ENCODE data around the gene NTF4. TPM values are rescaled to one million over a fixed set of nuclear protein-coding genes. Genes with fewer than 3 reads are reported as not detected.
A peak's percentile ranks its signal among the peaks of the same experiment; 100 is the strongest.

Gene NTF4
- total and polyA plus RNA-seq, 2 donors: 2.5 to 4.1 TPM

GRCh38 chr19:49017041-49017665, 47.5 kb downstream of the NTF4 start, which contains the start of gene LHB:
TSS of gene LHB (minus strand) at chr19:49017091. CDS start at chr19:49017081, 10 bp downstream.
- WGBS: 75% methylated on average over 17 of the region's 17 CpGs
- no peak for DNase-seq (ENCODE audit: extremely low spot score)
- H3K27ac ChIP-seq (ENCODE audit: low read depth): no peak within 1 kb of the TSS
- H3K36me3 ChIP-seq (ENCODE audit: insufficient read depth): peaks cover 2% of the 10 kb centered on the region
- peak within 1 kb of the TSS; percentile 44 for H3K4me3 ChIP-seq (ENCODE audit: low read depth, low read length)
- no peaks in the 10 kb centered on the region for H3K4me1 ChIP-seq (ENCODE audit: insufficient read depth)

GRCh38 chr19:49016067-49016839, 48.4 kb downstream of the NTF4 start:
- DNase-seq (ENCODE audit: extremely low spot score): no peak
- Histone ChIP-seq H3K4me1 (ENCODE audit: insufficient read depth) (no peaks in the 10 kb centered on the region), H3K27ac (ENCODE audit: low read depth) (no peak overlapping the region), H3K36me3 (ENCODE audit: insufficient read depth) (peaks cover 2% of the 10 kb centered on the region), H3K4me3 (ENCODE audit: low read depth, low read length) (no peak overlapping the region)
- 95% methylated on average over 28 of the region's 29 CpGs for WGBS

- Histone ChIP-seq H3K4me3 (ENCODE audit: low read depth, low read length) (no peak overlapping the region), H3K36me3 (ENCODE audit: insufficient read depth) (peaks cover 2% of the 10 kb centered on the region)
Observed at GRCh38 chr19:49014870-49015255, 49.8 kb downstream of the NTF4 start.

GRCh38 chr19:49014123-49014869, 50.3 kb downstream of the NTF4 start:
- Histone ChIP-seq H3K4me3 (ENCODE audit: low read depth, low read length) (no peak overlapping the region), H3K4me1 (ENCODE audit: insufficient read depth) (no peaks in the 10 kb centered on the region), H3K27ac (ENCODE audit: low read depth) (no peak overlapping the region), H3K36me3 (ENCODE audit: insufficient read depth) (peaks cover 2% of the 10 kb centered on the region)
- 92% methylated on average over 32 of the region's 32 CpGs for WGBS
- DNase-seq (ENCODE audit: extremely low spot score): no peak

More at GRCh38 chr19:49014870-49015255, 49.8 kb downstream of the NTF4 start:
- 94% methylated on average over 18 of the region's 18 CpGs for WGBS
- H3K27ac ChIP-seq (ENCODE audit: low read depth): no peak overlapping the region
- no peaks in the 10 kb centered on the region for H3K4me1 ChIP-seq (ENCODE audit: insufficient read depth)
- no peak for DNase-seq (ENCODE audit: extremely low spot score)

- DNase-seq (ENCODE audit: extremely low spot score): no peak
- Histone ChIP-seq H3K4me1 (ENCODE audit: insufficient read depth) (no peaks in the 10 kb centered on the region), H3K27ac (ENCODE audit: low read depth) (no peak overlapping the region), H3K36me3 (ENCODE audit: insufficient read depth) (peaks cover 2% of the 10 kb centered on the region), H3K4me3 (ENCODE audit: low read depth, low read length) (no peak overlapping the region)
- 90% methylated on average over 17 of the region's 17 CpGs for WGBS
Observed at GRCh38 chr19:49011194-49011593, 53.4 kb downstream of the NTF4 start.

Small RNAs within 50 kb of the gene (small RNA-seq; reads per million reads assigned to genes)
- not detected for gene RN7SL708P

Other genes with a start within 250 kb of the NTF4 start
- 3.4 TPM for gene HSD17B14, start 228.3 kb downstream of the NTF4 start, total RNA-seq
- 18.6 TPM for gene HSD17B14, start 228.3 kb downstream of the NTF4 start, polyA plus RNA-seq
- gene PLEKHA4, start 196.2 kb downstream of the NTF4 start, total RNA-seq: 11.5 TPM
- 56.4 TPM for gene PLEKHA4, start 196.2 kb downstream of the NTF4 start, polyA plus RNA-seq
- gene PPP1R15A, start 192.4 kb downstream of the NTF4 start, total RNA-seq: 21.8 TPM
- 122 TPM for gene PPP1R15A, start 192.4 kb downstream of the NTF4 start, polyA plus RNA-seq
- not detected for gene TULP2, start 166.1 kb downstream of the NTF4 start, total RNA-seq
- 0.57 TPM for gene TULP2, start 166.1 kb downstream of the NTF4 start, polyA plus RNA-seq
- gene NUCB1, start 164.5 kb downstream of the NTF4 start, total RNA-seq: 107 TPM
- gene NUCB1, start 164.5 kb downstream of the NTF4 start, polyA plus RNA-seq: 478 TPM
- 0.37 TPM for gene DHDH, start 131.1 kb downstream of the NTF4 start, total RNA-seq
- 0.75 TPM for gene DHDH, start 131.1 kb downstream of the NTF4 start, polyA plus RNA-seq
- 13.1 TPM for gene BAX, start 109.9 kb downstream of the NTF4 start, total RNA-seq
- 73.0 TPM for gene BAX, start 109.9 kb downstream of the NTF4 start, polyA plus RNA-seq
- 1,234 TPM for gene FTL, start 99.5 kb downstream of the NTF4 start, total RNA-seq
- 4,798 TPM for gene FTL, start 99.5 kb downstream of the NTF4 start, polyA plus RNA-seq
- gene GYS1, start 71.5 kb downstream of the NTF4 start, total RNA-seq: 33.3 TPM
- gene GYS1, start 71.5 kb downstream of the NTF4 start, polyA plus RNA-seq: 39.5 TPM
- 61.3 TPM for gene RUVBL2, start 70.9 kb downstream of the NTF4 start, total RNA-seq
- 83.4 TPM for gene RUVBL2, start 70.9 kb downstream of the NTF4 start, polyA plus RNA-seq
- not detected for gene LHB, start 47.7 kb downstream of the NTF4 start, total RNA-seq
- not detected for gene LHB, start 47.7 kb downstream of the NTF4 start, polyA plus RNA-seq
- gene CGB3, start 40.5 kb downstream of the NTF4 start, total RNA-seq: not detected
- not detected for gene CGB3, start 40.5 kb downstream of the NTF4 start, polyA plus RNA-seq
- not detected for gene CGB2, start 32.9 kb downstream of the NTF4 start, total RNA-seq
- gene CGB2, start 32.9 kb downstream of the NTF4 start, polyA plus RNA-seq: not detected
- not detected for gene CGB1, start 27.9 kb downstream of the NTF4 start, total RNA-seq
- not detected for gene CGB1, start 27.9 kb downstream of the NTF4 start, polyA plus RNA-seq
- gene CGB5, start 21.0 kb downstream of the NTF4 start, total RNA-seq: not detected
- not detected for gene CGB5, start 21.0 kb downstream of the NTF4 start, polyA plus RNA-seq
- not detected for gene CGB8, start 15.7 kb downstream of the NTF4 start, total RNA-seq
- not detected for gene CGB8, start 15.7 kb downstream of the NTF4 start, polyA plus RNA-seq
- gene CGB7, start 7.1 kb downstream of the NTF4 start, total RNA-seq: not detected
- 0.37 TPM for gene CGB7, start 7.1 kb downstream of the NTF4 start, polyA plus RNA-seq
- gene KCNA7, start 7.9 kb upstream of the NTF4 start, total RNA-seq: not detected
- gene KCNA7, start 7.9 kb upstream of the NTF4 start, polyA plus RNA-seq: not detected
- gene SNRNP70, start 20.6 kb upstream of the NTF4 start, total RNA-seq: 166 TPM
- gene SNRNP70, start 20.6 kb upstream of the NTF4 start, polyA plus RNA-seq: 191 TPM
- 4.7 TPM for gene LIN7B, start 49.6 kb upstream of the NTF4 start, total RNA-seq
- gene LIN7B, start 49.6 kb upstream of the NTF4 start, polyA plus RNA-seq: 18.5 TPM
- gene C19orf73, start 54.3 kb upstream of the NTF4 start, total RNA-seq: not detected
- 1.6 TPM for gene C19orf73, start 54.3 kb upstream of the NTF4 start, polyA plus RNA-seq
- gene PPFIA3, start 54.7 kb upstream of the NTF4 start, total RNA-seq: 5.2 TPM
- gene PPFIA3, start 54.7 kb upstream of the NTF4 start, polyA plus RNA-seq: 12.2 TPM
- gene HRC, start 90.6 kb upstream of the NTF4 start, total RNA-seq: 5.2 TPM
- gene HRC, start 90.6 kb upstream of the NTF4 start, polyA plus RNA-seq: 3.8 TPM
- 18.0 TPM for gene TRPM4, start 93.0 kb upstream of the NTF4 start, total RNA-seq
- 18.8 TPM for gene TRPM4, start 93.0 kb upstream of the NTF4 start, polyA plus RNA-seq

All from urinary bladder (tissue), 4 donors.